H1 (cell line): Measurements from ENCODE around the gene GNLY. TPM values are rescaled to one million over a fixed set of nuclear protein-coding genes. Genes with fewer than 3 reads are reported as not detected.

Experiments used
- CTCF ChIA-PET: fragments of 300-600 bp; sonication (Branson Sonifier 250); formaldehyde crosslinking; loops from one replicate; lab custom pipeline; 2021; ENCODE audit not compliant: partially characterized antibody; lab: Charles Lee
- POLR2A ChIA-PET: fragments of 300-600 bp; sonication (Branson Sonifier 250); formaldehyde crosslinking; loops from one replicate; lab custom pipeline; 2021; ENCODE audit warnings: inconsistent platforms; ENCODE audit not compliant: partially characterized antibody; lab: Charles Lee
- DNase-seq, 2 experiments: peaks; one replicate each; pipeline versions ENCODE4 v3.0.0 to v3.0.0-alpha.2; 2010 to 2022; ENCODE audit warnings: low spot score in 2 of 2, low read depth in 1 of 2, mixed read lengths in 1 of 2
- FAIRE-seq: peaks from 2 replicates; lab custom pipeline; 2011; peaks lifted over from hg19 to GRCh38; lab: Jason Lieb, UNC
- H2AFZ ChIP-seq: 2 replicates; pipeline ENCODE4 v1.8.1; 2012; ENCODE audit warnings: low read length, inconsistent platforms
- H2AK5ac ChIP-seq: 2 replicates; pipeline ENCODE4 v1.6.1; 2013; ENCODE audit warnings: low read depth, low read length
- H2BK120ac ChIP-seq: replicated peaks from 2 replicates; pipeline ENCODE3; 2013; ENCODE audit warnings: low read depth, low read length, inconsistent platforms
- H2BK12ac ChIP-seq: 2 replicates; pipeline ENCODE4 v1.6.1; 2013; ENCODE audit warnings: low read depth, low read length
- H2BK15ac ChIP-seq: 2 replicates; pipeline ENCODE4 v1.6.1; 2013; ENCODE audit warnings: low read length
- H2BK20ac ChIP-seq: 2 replicates; pipeline ENCODE4 v1.6.1; 2013; ENCODE audit warnings: low read length
- H2BK5ac ChIP-seq: 2 replicates; pipeline ENCODE4 v1.6.1; 2013; ENCODE audit warnings: low read depth, low read length
- H3K14ac ChIP-seq: 2 replicates; pipeline ENCODE4 v1.6.1; 2013; ENCODE audit warnings: inconsistent platforms; ENCODE audit not compliant: insufficient read length
- H3K18ac ChIP-seq: 2 replicates; pipeline ENCODE4 v1.6.1; 2013; ENCODE audit warnings: low read length; ENCODE audit errors: extremely low read depth
- H3K23ac ChIP-seq: 2 replicates; pipeline ENCODE4 v1.6.1; 2013; ENCODE audit warnings: inconsistent platforms; ENCODE audit not compliant: insufficient read length
- H3K23me2 ChIP-seq: 2 replicates; pipeline ENCODE4 v1.6.1; 2013; ENCODE audit warnings: low read depth, low read length
- H3K27ac ChIP-seq: 2 replicates; pipeline ENCODE4 v1.6.1; 2011; ENCODE audit warnings: low read depth, low read length, inconsistent platforms
- H3K27me3 ChIP-seq, 4 experiments: replicated peaks in 1 of 4; 1 replicate in 1 of 4; 2 replicates in 3 of 4; pipeline versions ENCODE4 v1.6.1 to v1.8.1; 2011 to 2013; ENCODE audit warnings: low read length in 3 of 4, mild to moderate bottlenecking in 3 of 4, inconsistent platforms in 2 of 4, mixed read lengths in 2 of 4, moderate library complexity in 1 of 4; ENCODE audit not compliant: control insufficient read depth in 3 of 4, insufficient read depth in 3 of 4; ENCODE audit errors: extremely low read depth in 1 of 4
- H3K36me3 ChIP-seq, 4 experiments: 2 replicates each; pipeline versions ENCODE4 v1.6.1 to v1.8.1; 2011 to 2013; ENCODE audit warnings: mild to moderate bottlenecking in 4 of 4, low read length in 3 of 4, moderate library complexity in 2 of 4, control low read depth in 1 of 4, inconsistent platforms in 1 of 4; ENCODE audit not compliant: insufficient read depth in 4 of 4, control insufficient read depth in 2 of 4
- H3K4ac ChIP-seq: replicated peaks from 2 replicates; pipeline ENCODE3; 2013; ENCODE audit warnings: low read length, low read depth, mixed read lengths, inconsistent platforms; ENCODE audit not compliant: insufficient read length
- H3K4me1 ChIP-seq, 4 experiments: replicated peaks in 1 of 4; 1 replicate in 1 of 4; 2 replicates in 3 of 4; pipeline versions ENCODE4 v1.6.1 to v1.8.1; 2011 to 2013; ENCODE audit warnings: low read length in 3 of 4, inconsistent platforms in 2 of 4, mixed read lengths in 1 of 4; ENCODE audit not compliant: insufficient read depth in 4 of 4, control insufficient read depth in 3 of 4
- H3K4me2 ChIP-seq, 2 experiments: 2 replicates each; pipeline versions ENCODE4 v1.6.1 to v1.8.1; 2011 to 2013; ENCODE audit warnings: low read depth in 2 of 2, low read length in 2 of 2, control low read depth in 1 of 2, inconsistent platforms in 1 of 2, mild to moderate bottlenecking in 1 of 2; ENCODE audit not compliant: insufficient read depth in 1 of 2
- H3K4me3 ChIP-seq, 4 experiments: fragments of 200-600, 300-600 bp in 1 of 4; sonication (generic), shearing (Covaris generic), sonication (Bioruptor Twin) in 1 of 4; 2 replicates each; pipeline versions ENCODE4 v1.5.1 to v1.8.1; 2011 to 2016; ENCODE audit warnings: low read length in 4 of 4, low read depth in 3 of 4, control low read depth in 2 of 4, inconsistent platforms in 2 of 4, mild to moderate bottlenecking in 2 of 4, mixed read lengths in 1 of 4, moderate library complexity in 1 of 4; ENCODE audit not compliant: insufficient read depth in 2 of 4; ENCODE audit errors: extremely low read depth in 1 of 4
- H3K56ac ChIP-seq: replicated peaks from 2 replicates; pipeline ENCODE3; 2013; ENCODE audit warnings: low read depth, mild to moderate bottlenecking, mixed read lengths, low read length, inconsistent platforms; ENCODE audit not compliant: insufficient read length
- H3K79me1 ChIP-seq: 2 replicates; pipeline ENCODE4 v1.6.1; 2013; ENCODE audit warnings: low read depth, low read length, control low read depth
- H3K79me2 ChIP-seq, 2 experiments: 2 replicates each; pipeline versions ENCODE4 v1.6.1 to v1.8.1; 2012 to 2013; ENCODE audit warnings: low read length in 2 of 2, mild to moderate bottlenecking in 2 of 2, inconsistent platforms in 1 of 2; ENCODE audit not compliant: insufficient read depth in 2 of 2, control insufficient read depth in 1 of 2
- H3K9ac ChIP-seq, 4 experiments: replicated peaks in 1 of 4; 1 replicate in 1 of 4; 2 replicates in 3 of 4; pipeline versions ENCODE4 v1.6.1 to v1.8.1; 2011 to 2013; ENCODE audit warnings: low read depth in 3 of 4, low read length in 3 of 4, control low read depth in 2 of 4, mild to moderate bottlenecking in 2 of 4, moderate library complexity in 2 of 4, inconsistent platforms in 1 of 4; ENCODE audit errors: extremely low read depth in 1 of 4
- H3K9me3 ChIP-seq, 2 experiments: 2 replicates each; pipeline versions ENCODE4 v1.6.1 to v1.8.1; 2012 to 2013; ENCODE audit warnings: mild to moderate bottlenecking in 2 of 2, moderate library complexity in 2 of 2, control low read depth in 1 of 2, inconsistent platforms in 1 of 2, low read depth in 1 of 2, low read length in 1 of 2, mixed read lengths in 1 of 2; ENCODE audit not compliant: insufficient read depth in 2 of 2
- H4K20me1 ChIP-seq, 2 experiments: replicated peaks in 1 of 2; 2 replicates each; pipeline versions ENCODE3 to v1.8.1; 2011 to 2013; ENCODE audit warnings: inconsistent platforms in 2 of 2, low read length in 2 of 2, mild to moderate bottlenecking in 1 of 2; ENCODE audit not compliant: insufficient read depth in 2 of 2, control insufficient read depth in 1 of 2
- H4K5ac ChIP-seq: 2 replicates; pipeline ENCODE4 v1.6.1; 2013; ENCODE audit warnings: low read length, low read depth, mixed read lengths, inconsistent platforms; ENCODE audit not compliant: insufficient read length
- H4K8ac ChIP-seq: 2 replicates; pipeline ENCODE4 v1.8.0; 2013; ENCODE audit warnings: mild to moderate bottlenecking, moderate library complexity, low read length, inconsistent platforms; ENCODE audit not compliant: insufficient read depth; ENCODE audit errors: extremely low read depth
- H4K91ac ChIP-seq: replicated peaks from 2 replicates; pipeline ENCODE3; 2013; ENCODE audit warnings: low read length, mixed read lengths, inconsistent platforms; ENCODE audit not compliant: insufficient read length
- BRCA1 ChIP-seq: IDR thresholded peaks from 2 replicates; pipeline ENCODE4 v1.6.1; 2012; ENCODE audit warnings: low read depth, low read length, improper control_type of control experiment
- CHD2 ChIP-seq: IDR thresholded peaks from 2 replicates; pipeline ENCODE4 v1.6.1; 2012; ENCODE audit warnings: low read length, improper control_type of control experiment
- CREB1 ChIP-seq: IDR thresholded peaks from 2 replicates; pipeline ENCODE4 v1.6.1; 2012; ENCODE audit warnings: inconsistent platforms
- CTBP2 ChIP-seq: IDR thresholded peaks from 2 replicates; pipeline ENCODE4 v1.7.0; 2011; ENCODE audit warnings: borderline replicate concordance, mild to moderate bottlenecking, moderate library complexity, mixed read lengths, low read length; ENCODE audit not compliant: insufficient read depth, insufficient read length
- GABPA ChIP-seq: IDR thresholded peaks from 2 replicates; pipeline ENCODE4 v1.6.1; 2011; ENCODE audit warnings: mild to moderate bottlenecking, low read length, moderate library complexity, borderline replicate concordance; ENCODE audit not compliant: insufficient read depth
- KDM1A ChIP-seq: fragments of 200-600, 300-600 bp; sonication (generic); IDR thresholded peaks from 2 replicates; pipeline ENCODE4 v1.7.1; 2016; ENCODE audit warnings: mild to moderate bottlenecking, low read length, borderline replicate concordance
- TAF7 ChIP-seq: optimal IDR thresholded peaks from 2 replicates; pipeline ENCODE3; 2011; ENCODE audit warnings: low read depth, mild to moderate bottlenecking, inconsistent platforms, low read length, moderate library complexity, borderline replicate concordance
- WGBS, 2 experiments: shearing (Covaris generic) in 1 of 2; methylation state at CpG; one replicate each; pipeline versions ENCODE4 v1.1.6 to v1.1.7; 2013 to 2015; ENCODE audit warnings: low lambda C conversion rate in 2 of 2, mixed read lengths in 2 of 2, inconsistent platforms in 1 of 2, low coverage in 1 of 2, missing lambda C conversion rate in 1 of 2; ENCODE audit not compliant: insufficient replicate concordance in 2 of 2, insufficient coverage in 1 of 2, insufficient read length in 1 of 2; ENCODE audit errors: extremely low coverage in 1 of 2, missing lambda C conversion rate in 1 of 2; 5-methylcytosine and 5-hydroxymethylcytosine counted together
- polyA plus RNA-seq, 7 experiments: library from polyadenylated mRNA; depleted of rRNA in 3 of 7; stranded (reverse) in 5 of 7; unstranded in 2 of 7; fragments of >200 nt in 5 of 7; fragments of 200-250 nt in 2 of 7; gene quantifications; 1 replicate in 5 of 7; 2 replicates in 1 of 7; 4 replicates in 1 of 7; pipeline versions ENCODE4 v1.2.1 to v1.2.3, GENCODE V29; 2011 to 2013; ENCODE audit warnings: missing spikeins in 2 of 7, mixed read lengths in 2 of 7
- total RNA-seq: library from RNA; stranded (reverse); fragmentation: NEBNext Ultra II Directional; extraction: Animal tissue kit (Norgen Biotek cat#: 25700); gene quantifications from 2 replicates; pipeline ENCODE4 v1.2.1, GENCODE V29; 2021

Gene GNLY
- total and polyA plus RNA-seq, 2 of the 8 experiments (the other 6 are each of a cell fraction or from before 2014, with no cell fraction given), result 0.03 TPM; not detected in 1

DNA sequence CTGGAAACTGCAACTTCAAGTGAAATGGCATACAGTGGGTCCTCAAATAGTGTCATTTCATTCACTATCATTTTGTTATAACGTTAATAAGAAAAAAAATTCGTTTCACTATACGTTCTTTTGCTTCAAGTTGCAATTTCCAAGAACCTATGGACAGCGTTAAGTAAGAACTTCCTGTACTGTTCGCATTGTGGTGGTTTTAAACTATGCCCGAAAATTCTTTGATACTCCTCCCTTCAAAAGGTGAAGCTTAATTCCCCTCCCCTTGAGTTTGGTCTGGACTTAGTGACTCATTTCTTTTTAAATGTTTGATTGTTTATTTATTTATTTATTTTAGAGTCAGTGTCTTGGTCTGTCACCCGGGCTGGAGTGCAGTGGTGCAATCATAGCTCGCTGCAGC lies 20.7 kb downstream of the GNLY start:
- no peak overlapping the region for H2BK15ac ChIP-seq
- CTCF ChIA-PET, result interaction anchor here (0.9 to 3.1 kb wide), 4 partner anchors 8 to 98 kb away, joined by 4 to 12 read pairs (median 6); no protein-coding TSS in a partner anchor

More for the DNA sequence above, 20.7 kb downstream of the GNLY start:
- FAIRE-seq (no peak), DNase-seq (no peak)
- no peak overlapping the region for H4K8ac ChIP-seq
- no peaks in the 10 kb centered on the region for H3K79me2 ChIP-seq
- H3K27me3 ChIP-seq, result no peaks in the 10 kb centered on the region; a peak in 1 of 7 replicates
- no peaks in the 10 kb centered on the region; a peak in 1 of 7 replicates for H3K4me1 ChIP-seq
- H3K4ac ChIP-seq, result no peak overlapping the region
- no peak overlapping the region for H2BK20ac ChIP-seq
- no peak overlapping the region for H3K9ac ChIP-seq
- no peak overlapping the region for H3K18ac ChIP-seq
- no peaks in the 10 kb centered on the region for H3K23me2 ChIP-seq
- no peaks in the 10 kb centered on the region for H4K20me1 ChIP-seq
- H2BK120ac ChIP-seq, result no peak overlapping the region
- no peak overlapping the region for H2BK12ac ChIP-seq
- no peak overlapping the region for H3K4me3 ChIP-seq
- POLR2A ChIA-PET, result no interaction called here
- H3K4me2 ChIP-seq, result no peak overlapping the region
- H3K36me3 ChIP-seq, result no peaks in the 10 kb centered on the region
- H4K91ac ChIP-seq, result no peak overlapping the region
- 90% methylated on average over 8 of the region's 8 CpGs; no CpG with 5 or more reads in 1 of the 2 experiments for WGBS, 2 experiments
- H2BK5ac ChIP-seq, result no peak overlapping the region
- H3K23ac ChIP-seq, result no peak overlapping the region
- H3K79me1 ChIP-seq, result no peaks in the 10 kb centered on the region
- H3K56ac ChIP-seq, result no peak overlapping the region
- no peaks in the 10 kb centered on the region for H3K9me3 ChIP-seq
- TF ChIP-seq GABPA (no peak), CHD2 (no peak), KDM1A (no peak), CTBP2 (no peak), BRCA1 (no peak), CREB1 (no peak), TAF7 (no peak)
- TF ChIP-seq, all 59 proteins: peak for 0
- no peak overlapping the region for H2AFZ ChIP-seq
- H2AK5ac ChIP-seq, result no peak overlapping the region
- no peak overlapping the region for H3K14ac ChIP-seq
- no peak overlapping the region for H4K5ac ChIP-seq
- no peak overlapping the region for H3K27ac ChIP-seq
